Kidney epithelial cell (primary cell): ENCODE results near the gene ETNPPL. TPM values are rescaled to one million over a fixed set of nuclear protein-coding genes. Genes with fewer than 3 reads are reported as not detected.

Experiments
- DNase-seq: peaks from one replicate; pipeline ENCODE4 v3.0.0-alpha.2; 2010; ENCODE audit warnings: low read depth
- H3K27me3 ChIP-seq: 2 replicates; pipeline ENCODE4 v1.6.0; 2011; ENCODE audit warnings: low read length; ENCODE audit not compliant: control insufficient read depth, insufficient read depth
- H3K36me3 ChIP-seq: 2 replicates; pipeline ENCODE4 v1.5.1; 2011; ENCODE audit warnings: low read length; ENCODE audit not compliant: control insufficient read depth, insufficient read depth
- H3K4me3 ChIP-seq: 2 replicates; pipeline ENCODE4 v1.5.1; 2011; ENCODE audit warnings: low read depth, mild to moderate bottlenecking, control low read depth, low read length
- total RNA-seq: library from RNA; depleted of rRNA; stranded (reverse); fragments of >200 nt; gene quantifications from 2 replicates; pipeline ENCODE4 v1.2.3, GENCODE V29; 2015
- TF ChIP-seq, protein P1 (sequence below): IDR thresholded peaks from 2 replicates; pipeline ENCODE4 v1.5.1; 2011; ENCODE audit warnings: mild to moderate bottlenecking, moderate library complexity, low read length, control low read depth, inconsistent platforms; ENCODE audit not compliant: insufficient read depth, poor library complexity, severe bottlenecking

The ETNPPL gene
- total RNA-seq, 1 donor from 2014 or later, result 0.04 TPM

DNA sequence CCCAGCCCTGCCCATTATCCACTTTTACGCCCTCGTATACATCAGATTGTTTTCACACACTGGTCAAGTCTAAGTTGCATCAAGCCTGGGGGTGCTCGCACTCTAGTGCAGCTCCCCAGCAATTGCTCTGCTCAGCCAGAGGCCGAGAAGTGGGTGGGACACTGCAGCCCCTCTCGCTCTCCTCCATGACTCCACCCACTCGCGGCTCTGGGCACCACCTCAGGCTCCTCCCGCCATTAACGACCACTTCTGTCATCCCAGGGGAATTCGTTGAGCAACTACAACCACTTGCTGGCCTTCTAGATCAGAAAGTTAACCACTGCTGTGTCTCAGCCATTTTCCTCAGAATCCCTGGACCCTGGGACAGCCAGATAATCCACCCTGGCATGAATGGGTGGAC, 53.6 kb downstream of the ETNPPL start:
- Histone ChIP-seq H3K27me3 (no peaks in the 10 kb centered on the region), H3K36me3 (no peaks in the 10 kb centered on the region), H3K4me3 (no peak overlapping the region)
- TF ChIP-seq, protein P1, sequence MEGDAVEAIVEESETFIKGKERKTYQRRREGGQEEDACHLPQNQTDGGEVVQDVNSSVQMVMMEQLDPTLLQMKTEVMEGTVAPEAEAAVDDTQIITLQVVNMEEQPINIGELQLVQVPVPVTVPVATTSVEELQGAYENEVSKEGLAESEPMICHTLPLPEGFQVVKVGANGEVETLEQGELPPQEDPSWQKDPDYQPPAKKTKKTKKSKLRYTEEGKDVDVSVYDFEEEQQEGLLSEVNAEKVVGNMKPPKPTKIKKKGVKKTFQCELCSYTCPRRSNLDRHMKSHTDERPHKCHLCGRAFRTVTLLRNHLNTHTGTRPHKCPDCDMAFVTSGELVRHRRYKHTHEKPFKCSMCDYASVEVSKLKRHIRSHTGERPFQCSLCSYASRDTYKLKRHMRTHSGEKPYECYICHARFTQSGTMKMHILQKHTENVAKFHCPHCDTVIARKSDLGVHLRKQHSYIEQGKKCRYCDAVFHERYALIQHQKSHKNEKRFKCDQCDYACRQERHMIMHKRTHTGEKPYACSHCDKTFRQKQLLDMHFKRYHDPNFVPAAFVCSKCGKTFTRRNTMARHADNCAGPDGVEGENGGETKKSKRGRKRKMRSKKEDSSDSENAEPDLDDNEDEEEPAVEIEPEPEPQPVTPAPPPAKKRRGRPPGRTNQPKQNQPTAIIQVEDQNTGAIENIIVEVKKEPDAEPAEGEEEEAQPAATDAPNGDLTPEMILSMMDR, result no peak
- DNase-seq, result no peak

DNA sequence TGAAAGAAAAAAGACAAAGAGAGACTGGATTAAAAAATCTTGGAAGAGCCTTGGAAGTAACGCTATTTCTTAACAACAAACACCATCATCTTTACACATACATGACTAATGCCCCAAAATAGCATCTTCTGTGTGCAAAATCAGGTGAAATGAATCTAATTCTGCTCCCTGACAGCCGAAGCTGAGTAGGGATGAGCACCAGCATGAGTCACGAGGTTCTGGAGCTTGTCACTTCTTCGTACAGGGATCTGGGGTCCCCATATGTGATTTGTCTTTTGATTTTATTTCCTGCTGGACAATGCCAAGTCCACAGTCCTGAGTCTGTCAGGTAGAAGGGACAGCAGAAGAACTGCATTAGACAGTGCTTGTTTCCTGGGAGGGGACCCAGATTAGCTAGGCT, 56.6 kb downstream of the ETNPPL start:
- Histone ChIP-seq H3K4me3 (no peak overlapping the region), H3K27me3 (no peaks in the 10 kb centered on the region), H3K36me3 (no peaks in the 10 kb centered on the region)
- DNase-seq, result no peak
- TF ChIP-seq, protein P1, result no peak

DNA sequence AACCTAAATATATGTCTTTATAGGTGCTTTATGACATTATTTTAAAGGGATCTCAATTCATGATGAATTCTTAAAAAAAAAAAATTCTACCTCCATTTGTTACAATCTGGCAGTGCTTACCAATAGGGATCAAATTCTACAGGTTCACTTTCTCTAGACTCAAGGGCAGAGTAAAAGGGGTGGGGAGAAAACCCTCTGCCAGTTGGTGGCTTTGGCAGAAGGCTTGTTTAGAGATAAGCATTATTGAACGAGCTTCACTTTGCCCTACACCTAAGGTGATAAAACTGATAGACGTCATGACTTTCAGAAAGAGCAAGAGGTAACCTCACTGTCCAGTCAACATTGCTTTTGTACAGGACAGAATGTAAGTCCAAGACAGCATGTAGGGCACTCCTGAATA, 58.9 kb downstream of the ETNPPL start:
- Histone ChIP-seq H3K4me3 (no peak overlapping the region), H3K36me3 (no peaks in the 10 kb centered on the region), H3K27me3 (no peaks in the 10 kb centered on the region)
- TF ChIP-seq, protein P1, result no peak
- no peak for DNase-seq

GRCh38 chr4:108703370-108703769, 59.5 kb downstream of the ETNPPL start:
- DNase-seq, result no peak
- H3K27me3 ChIP-seq, result no peaks in the 10 kb centered on the region
- TF ChIP-seq, protein P1, result no peak
- H3K36me3 ChIP-seq, result no peaks in the 10 kb centered on the region
- H3K4me3 ChIP-seq, result no peak overlapping the region

- DNase-seq, result peak; percentile 28
- no peaks in the 10 kb centered on the region for H3K36me3 ChIP-seq
- TF ChIP-seq, protein P1, result no peak
These were observed 59.9 kb downstream of the ETNPPL start for GRCh38 chr4:108702960-108703359.

DNA sequence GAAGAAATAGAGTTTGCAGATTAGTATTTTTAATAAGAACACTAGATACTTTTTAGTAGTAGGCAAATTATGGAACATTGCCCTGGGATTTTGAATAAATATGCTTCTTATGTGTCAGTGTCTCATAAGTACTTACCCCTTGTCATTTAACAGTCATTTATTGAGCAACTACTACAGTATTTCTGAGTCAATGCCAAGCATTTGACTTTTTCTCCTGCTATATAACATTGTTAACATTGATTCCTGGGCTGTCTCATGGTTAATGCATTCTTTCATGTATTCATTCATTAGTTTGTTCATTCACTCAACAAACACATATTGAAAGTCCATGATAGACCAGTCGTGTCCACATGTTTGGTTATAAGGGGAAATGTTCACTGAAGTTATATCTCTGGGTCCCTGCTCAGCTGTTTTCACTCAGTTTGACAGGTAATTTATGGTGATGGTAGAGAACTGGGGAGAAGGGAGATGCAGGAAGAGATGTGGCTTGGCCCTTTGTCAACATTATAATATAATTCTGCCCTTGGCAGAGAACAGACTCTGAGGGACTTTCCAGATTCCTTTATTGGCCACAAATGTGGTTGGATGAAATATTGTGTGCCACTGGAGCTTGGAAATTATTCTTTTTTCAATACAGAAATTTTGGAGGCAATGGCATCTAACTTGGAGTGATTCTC, 62.6 kb downstream of the ETNPPL start:
- Histone ChIP-seq H3K27me3 (no peaks in the 10 kb centered on the region), H3K36me3 (no peaks in the 10 kb centered on the region), H3K4me3 (no peak overlapping the region)
- TF ChIP-seq, protein P1, result no peak
- DNase-seq, result no peak

More at GRCh38 chr4:108702960-108703359, 59.9 kb downstream of the ETNPPL start:
- Histone ChIP-seq H3K27me3 (no peaks in the 10 kb centered on the region), H3K4me3 (no peak overlapping the region)
